ENCODE data around the gene RFTN1.

Gene RFTN1

DNA sequence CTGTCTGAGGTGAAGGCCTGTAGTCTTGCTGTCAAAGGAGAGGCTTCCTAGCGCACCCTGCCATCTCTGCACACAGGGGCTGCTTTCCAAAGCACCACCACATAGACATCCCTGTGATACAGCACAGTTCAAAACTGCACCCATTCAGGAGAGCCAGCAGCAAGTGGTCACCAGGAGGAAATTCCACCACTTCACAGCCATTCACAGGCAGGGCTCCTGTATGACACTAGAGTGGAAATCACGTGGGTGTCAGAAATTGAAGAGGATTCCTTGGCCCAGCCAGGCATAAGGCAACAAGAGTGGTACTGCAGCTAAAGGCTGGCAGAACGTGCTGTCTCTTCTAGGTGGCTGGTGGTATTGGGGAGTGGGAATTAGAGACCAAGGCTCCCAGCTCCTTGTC lies 102.8 kb downstream of the RFTN1 start:
- Histone ChIP-seq H3K9me3 (no peaks in the 10 kb centered on the region), H3K27me3 (no peaks in the 10 kb centered on the region), H3K4me3 (no peak overlapping the region), H3K27ac (no peak overlapping the region), H3K36me3 (peaks cover 0 to 13% (median 3%) of the 10 kb centered on the region in 3 donors), H3K4me1 (peaks cover 0 to 9% (median 0%) of the 10 kb centered on the region in 4 donors)
- intact Hi-C loops (cut with DNase I; ENCODE audit: low total_unique reads): no loop called here
- no peak for DNase-seq
- TF ChIP-seq, protein P1, sequence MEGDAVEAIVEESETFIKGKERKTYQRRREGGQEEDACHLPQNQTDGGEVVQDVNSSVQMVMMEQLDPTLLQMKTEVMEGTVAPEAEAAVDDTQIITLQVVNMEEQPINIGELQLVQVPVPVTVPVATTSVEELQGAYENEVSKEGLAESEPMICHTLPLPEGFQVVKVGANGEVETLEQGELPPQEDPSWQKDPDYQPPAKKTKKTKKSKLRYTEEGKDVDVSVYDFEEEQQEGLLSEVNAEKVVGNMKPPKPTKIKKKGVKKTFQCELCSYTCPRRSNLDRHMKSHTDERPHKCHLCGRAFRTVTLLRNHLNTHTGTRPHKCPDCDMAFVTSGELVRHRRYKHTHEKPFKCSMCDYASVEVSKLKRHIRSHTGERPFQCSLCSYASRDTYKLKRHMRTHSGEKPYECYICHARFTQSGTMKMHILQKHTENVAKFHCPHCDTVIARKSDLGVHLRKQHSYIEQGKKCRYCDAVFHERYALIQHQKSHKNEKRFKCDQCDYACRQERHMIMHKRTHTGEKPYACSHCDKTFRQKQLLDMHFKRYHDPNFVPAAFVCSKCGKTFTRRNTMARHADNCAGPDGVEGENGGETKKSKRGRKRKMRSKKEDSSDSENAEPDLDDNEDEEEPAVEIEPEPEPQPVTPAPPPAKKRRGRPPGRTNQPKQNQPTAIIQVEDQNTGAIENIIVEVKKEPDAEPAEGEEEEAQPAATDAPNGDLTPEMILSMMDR (IDR thresholded peaks at IDR 0.05): no peak

DNA sequence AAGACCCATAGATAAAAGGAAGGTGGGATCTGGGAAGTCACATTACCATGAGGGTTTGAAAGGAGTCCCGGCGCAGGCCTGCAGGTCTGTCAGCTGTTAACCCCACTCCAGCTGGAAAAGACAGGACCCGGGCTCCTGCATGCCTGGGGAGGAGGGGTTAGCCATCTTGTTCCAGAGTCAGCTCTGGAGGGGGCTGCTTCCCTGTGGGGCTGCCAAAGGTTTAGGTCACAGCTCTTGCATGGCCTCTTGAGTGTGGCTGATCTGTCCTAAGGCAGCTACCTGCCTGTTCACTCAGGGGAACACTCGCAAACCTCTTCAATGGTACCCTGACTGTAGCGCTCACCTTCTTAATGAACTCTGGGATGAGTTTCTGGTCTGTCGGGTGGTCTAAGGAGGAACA lies 104.5 kb downstream of the RFTN1 start:
- H3K4me3 ChIP-seq: no peak overlapping the region
- no peak overlapping the region for H3K27ac ChIP-seq
- H3K36me3 ChIP-seq: peaks cover 0 to 13% (median 3%) of the 10 kb centered on the region in 3 donors
- no peaks in the 10 kb centered on the region for H3K27me3 ChIP-seq
- no peak for DNase-seq
- H3K9me3 ChIP-seq: no peaks in the 10 kb centered on the region
- TF ChIP-seq, protein P1 (IDR thresholded peaks at IDR 0.05): no peak
- H3K4me1 ChIP-seq: peaks cover 0 to 6% (median 0%) of the 10 kb centered on the region in 4 donors
- intact Hi-C loops (cut with DNase I; ENCODE audit: low total_unique reads): loop anchor here (10.0 kb wide), 1 partner anchor 106 kb away; the partner anchor contains the start of gene RFTN1

DNA sequence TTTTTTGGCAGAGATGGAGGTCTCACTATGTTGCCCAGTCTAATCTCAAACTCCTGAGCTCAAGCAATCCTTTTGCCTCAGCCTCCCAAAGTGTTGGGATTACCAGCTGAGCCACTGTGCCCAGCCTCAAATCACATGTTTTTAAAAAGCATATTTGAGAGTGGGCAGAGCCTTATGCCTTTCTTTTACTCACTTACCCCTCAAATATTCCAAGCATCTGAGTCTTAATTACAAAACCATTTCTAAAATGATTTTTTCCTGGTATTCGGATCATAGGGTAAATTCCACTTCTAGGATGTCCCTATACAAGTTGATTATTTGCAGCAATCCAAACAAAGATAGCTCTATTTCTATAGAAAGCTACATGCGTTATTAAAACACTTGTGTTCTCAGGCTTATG lies 106.1 kb downstream of the RFTN1 start:
- peaks cover 0 to 13% (median 3%) of the 10 kb centered on the region in 3 donors for H3K36me3 ChIP-seq
- no peaks in the 10 kb centered on the region for H3K27me3 ChIP-seq
- intact Hi-C loops (cut with DNase I; ENCODE audit: low total_unique reads): loop anchor here (10.0 kb wide), 1 partner anchor 107 kb away; the partner anchor contains the start of gene RFTN1
- H3K4me3 ChIP-seq: no peak overlapping the region
- no peak for DNase-seq
- TF ChIP-seq, protein P1 (IDR thresholded peaks at IDR 0.05): no peak
- no peaks in the 10 kb centered on the region for H3K9me3 ChIP-seq
- H3K4me1 ChIP-seq: peaks cover 0 to 5% (median 2%) of the 10 kb centered on the region in 4 donors
- H3K27ac ChIP-seq: no peak overlapping the region

DNA sequence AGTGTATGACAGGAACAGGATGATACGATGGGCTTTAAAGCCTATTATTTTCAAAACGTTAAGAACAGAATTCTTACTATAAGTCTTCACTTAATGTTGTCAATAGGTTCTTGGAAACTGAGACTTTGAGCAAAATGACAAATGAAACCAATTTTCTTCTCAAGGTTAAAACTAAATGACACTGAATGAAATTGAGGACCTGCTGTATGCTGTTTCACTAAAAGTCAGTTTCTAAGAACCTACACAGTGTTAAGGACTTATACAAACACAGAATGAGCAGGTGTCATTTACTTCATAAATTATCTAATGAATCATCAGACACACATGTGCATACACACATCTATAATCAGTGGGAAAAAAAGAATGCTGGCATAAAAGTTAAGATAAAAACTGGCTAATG lies 106.9 kb downstream of the RFTN1 start:
- TF ChIP-seq, protein P1 (IDR thresholded peaks at IDR 0.05): no peak
- Histone ChIP-seq H3K9me3 (no peaks in the 10 kb centered on the region), H3K27me3 (no peaks in the 10 kb centered on the region), H3K27ac (no peak overlapping the region), H3K4me3 (no peak overlapping the region), H3K4me1 (peaks cover 0 to 3% (median under 1%) of the 10 kb centered on the region in 4 donors), H3K36me3 (peaks cover 0 to 13% (median 3%) of the 10 kb centered on the region in 3 donors)
- intact Hi-C loops (cut with DNase I; ENCODE audit: low total_unique reads): loop anchor here (10.0 kb wide), 1 partner anchor 108 kb away; the partner anchor contains the start of gene RFTN1
- no peak for DNase-seq

DNA sequence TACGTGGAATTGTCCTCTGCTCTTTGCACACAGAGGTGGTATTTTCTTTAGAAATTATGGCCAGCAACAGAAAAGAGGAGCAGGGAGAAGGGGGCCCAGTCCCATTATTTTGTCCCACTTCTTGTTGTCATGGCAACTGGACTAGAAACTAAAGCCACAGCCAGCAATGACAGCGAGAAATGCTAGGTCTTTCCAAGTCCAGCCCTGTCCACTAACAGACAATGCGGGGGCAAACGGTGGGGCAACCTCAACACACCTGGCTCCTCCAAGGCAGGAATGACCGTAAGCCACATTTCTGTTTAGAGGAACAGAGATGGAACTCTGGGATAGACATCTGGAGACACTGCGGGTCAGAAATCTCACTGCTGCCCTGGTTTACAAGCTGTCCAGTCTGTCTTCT lies 107.3 kb downstream of the RFTN1 start:
- intact Hi-C loops (cut with DNase I; ENCODE audit: low total_unique reads): loop anchor here (10.0 kb wide), 1 partner anchor 109 kb away; the partner anchor contains the start of gene RFTN1
- DNase-seq: no peak
- H3K36me3 ChIP-seq: peaks cover 0 to 13% (median 3%) of the 10 kb centered on the region in 3 donors
- no peaks in the 10 kb centered on the region for H3K27me3 ChIP-seq
- TF ChIP-seq, protein P1 (IDR thresholded peaks at IDR 0.05): no peak
- H3K4me3 ChIP-seq: no peak overlapping the region
- no peak overlapping the region for H3K27ac ChIP-seq
- no peaks in the 10 kb centered on the region for H3K9me3 ChIP-seq
- peaks cover 0 to 3% (median 2%) of the 10 kb centered on the region in 4 donors for H3K4me1 ChIP-seq

Data from tibial artery (tissue), 4 donors.